HG02798 (cell line): ENCODE data around the gene RARG.

Source experiments
- ATAC-seq: cut with Tn5 transposase; IDR thresholded peaks from one replicate; pipeline ENCODE4 v1.9.1; 2021; ENCODE audit warnings: mild to moderate bottlenecking; ENCODE audit not compliant: unreplicated experiment, poor library complexity

RARG gene

GRCh38 chr12:53251477-53252348 lies 19.7 kb upstream of the RARG start:
- ATAC-seq: peak; percentile 84

- ATAC-seq: no peak
These were observed 13.3 kb upstream of the RARG start for GRCh38 chr12:53245286-53245685.

- ATAC-seq: no peak
These were observed 12.3 kb upstream of the RARG start for GRCh38 chr12:53244337-53244736.

GRCh38 chr12:53241623-53242412 lies 9.8 kb upstream of the RARG start:
- ATAC-seq: no peak

- ATAC-seq: no peak
These were observed 7.7 kb upstream of the RARG start for GRCh38 chr12:53239643-53240258.

- ATAC-seq: no peak
These were observed 4.6 kb upstream of the RARG start for GRCh38 chr12:53236443-53237111.

- ATAC-seq: no peak
These were observed 3.9 kb upstream of the RARG start for GRCh38 chr12:53235742-53236442.

- ATAC-seq: no peak
These were observed 3.2 kb upstream of the RARG start for GRCh38 chr12:53235164-53235563.

GRCh38 chr12:53234271-53234914 lies 2.4 kb upstream of the RARG start:
- no peak for ATAC-seq

- no peak for ATAC-seq
These were observed 1.7 kb upstream of the RARG start for GRCh38 chr12:53233671-53234121.

GRCh38 chr12:53232646-53233461 lies 845 bp upstream of the RARG start:
- ATAC-seq: no peak

GRCh38 chr12:53231671-53231920 lies 413 bp downstream of the RARG start:
- ATAC-seq: no peak

GRCh38 chr12:53230108-53230845 lies 1.7 kb downstream of the RARG start:
- ATAC-seq: no peak

- ATAC-seq: no peak
These were observed 2.6 kb downstream of the RARG start for GRCh38 chr12:53229454-53229853.

GRCh38 chr12:53227836-53228235 lies 4.2 kb downstream of the RARG start:
- no peak for ATAC-seq

- ATAC-seq: no peak
These were observed 4.7 kb downstream of the RARG start for GRCh38 chr12:53227341-53227740.

- ATAC-seq: no peak
These were observed 5.2 kb downstream of the RARG start for GRCh38 chr12:53226815-53227214.
